ENCODE results near the gene MYORG.
A peak's percentile ranks its signal among the peaks of the same experiment; 100 is the strongest.

MYORG gene

GRCh38 chr9:34384368-34385165 is 7.9 kb upstream of the MYORG start:
- no peak for DNase-seq (ENCODE audit: low read depth in 2 of 2)

GRCh38 chr9:34383904-34384303 is 7.2 kb upstream of the MYORG start:
- DNase-seq (ENCODE audit: low read depth in 2 of 2): no peak

- no peak for DNase-seq (ENCODE audit: low read depth in 2 of 2)
Measured at GRCh38 chr9:34382879-34383278, 6.2 kb upstream of the MYORG start.

- no peak for DNase-seq (ENCODE audit: low read depth in 2 of 2)
Measured at GRCh38 chr9:34382054-34382453, 5.4 kb upstream of the MYORG start.

GRCh38 chr9:34381323-34381722 is 4.6 kb upstream of the MYORG start:
- DNase-seq (ENCODE audit: low read depth in 2 of 2): no peak

DNA sequence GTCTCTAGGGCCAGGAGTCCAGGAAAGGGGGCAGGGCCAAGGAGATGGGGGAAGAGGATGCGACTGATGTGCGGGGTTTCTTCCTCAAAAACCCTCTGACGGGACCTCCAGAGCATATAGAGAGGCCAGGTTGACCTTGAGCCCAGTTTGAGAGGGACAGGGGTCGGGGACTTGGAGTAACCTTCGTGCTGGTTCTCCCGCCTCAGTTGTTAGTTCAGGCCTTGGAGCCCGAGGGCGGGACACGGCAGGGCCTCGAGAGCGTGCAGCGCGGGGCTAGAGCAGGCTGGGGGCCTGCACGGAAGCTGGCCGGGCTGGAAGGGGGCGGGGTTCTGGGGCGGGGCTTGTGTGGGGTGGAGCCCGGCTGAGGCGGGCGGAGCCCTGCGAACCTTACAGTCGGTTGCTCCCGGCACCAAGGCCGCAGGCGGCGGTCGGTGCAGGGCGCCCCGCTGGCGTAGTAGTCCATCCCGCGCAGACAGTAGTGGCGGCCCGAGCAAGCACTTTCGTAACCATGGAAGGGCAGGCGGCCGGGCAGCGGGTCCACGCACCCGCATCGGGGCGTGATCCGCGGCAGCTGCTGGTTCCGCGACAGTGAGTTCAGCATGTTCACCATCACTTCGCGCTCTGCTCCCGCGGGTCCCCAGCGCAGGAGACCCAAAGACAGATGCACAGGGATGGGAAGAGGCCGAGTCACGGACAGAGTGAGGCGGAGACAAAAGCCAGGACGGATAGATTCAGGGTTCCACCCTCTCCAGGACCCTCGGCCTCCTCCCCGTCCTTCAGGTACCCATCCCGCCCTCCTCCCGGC is 4.0 kb upstream of the MYORG start:
- peak; percentile 71 to 76 for DNase-seq (ENCODE audit: low read depth in 2 of 2)

- DNase-seq (ENCODE audit: low read depth in 2 of 2): no peak
Measured at GRCh38 chr9:34380034-34380510, 3.4 kb upstream of the MYORG start.

- DNase-seq (ENCODE audit: low read depth in 2 of 2): peak; percentile 77 to 89
Measured at GRCh38 chr9:34379334-34380033, 2.8 kb upstream of the MYORG start.

DNA sequence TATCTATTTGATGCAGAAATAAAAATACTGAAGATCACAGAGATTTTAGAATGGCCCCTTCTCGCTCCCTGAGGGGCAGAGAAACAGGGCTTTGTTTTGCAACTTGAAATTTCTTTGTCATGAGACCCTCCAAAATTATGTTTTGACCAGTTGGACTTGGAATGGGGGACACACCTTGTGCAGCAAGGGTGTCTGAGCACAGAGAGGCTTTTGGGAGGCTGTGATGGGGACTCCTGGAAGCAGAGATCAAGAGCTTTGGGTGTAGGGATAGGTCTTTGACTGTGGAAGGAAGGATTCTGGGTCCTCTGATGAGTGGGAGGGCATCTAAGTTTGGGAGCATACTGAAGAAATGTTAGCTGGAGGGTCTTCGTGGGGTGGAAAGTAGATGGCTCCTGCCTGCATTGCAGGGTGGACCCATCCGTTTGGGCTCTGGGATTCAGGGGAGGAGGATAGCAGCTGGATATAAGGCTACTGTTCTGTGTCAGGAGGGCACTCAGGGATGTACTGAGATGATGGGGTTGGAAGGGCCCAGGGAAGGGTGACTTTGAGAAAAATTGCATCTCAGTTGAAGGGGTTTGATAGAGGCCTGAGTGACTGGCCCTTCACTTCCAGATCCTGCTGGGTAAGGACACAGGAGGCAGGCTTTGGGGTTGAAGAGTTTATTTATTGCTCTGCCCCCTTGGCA is 1.8 kb upstream of the MYORG start:
- DNase-seq (ENCODE audit: low read depth in 2 of 2): no peak

DNA sequence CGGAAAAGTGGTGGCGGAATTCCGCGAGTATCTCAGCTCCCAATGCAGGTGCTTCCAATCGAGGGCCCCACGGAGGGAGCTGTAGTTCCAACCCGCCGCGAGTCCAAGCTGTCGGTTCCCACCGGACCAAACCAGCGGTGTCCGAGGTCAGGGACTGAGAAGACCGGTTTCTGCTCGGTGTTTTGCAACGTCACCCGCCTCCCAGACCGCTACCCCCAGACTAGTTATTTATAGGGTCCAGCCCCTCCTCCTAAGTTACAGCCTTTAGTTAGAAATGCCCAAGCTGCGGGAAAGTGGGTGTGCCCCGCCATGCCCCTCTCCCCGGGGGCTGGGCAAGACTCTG is 677 bp upstream of the MYORG start:
- DNase-seq (ENCODE audit: low read depth in 2 of 2): no peak

- no peak for DNase-seq (ENCODE audit: low read depth in 2 of 2)
Measured at GRCh38 chr9:34375901-34376595, 650 bp downstream of the MYORG start.

- DNase-seq (ENCODE audit: low read depth in 2 of 2): no peak
Measured at GRCh38 chr9:34374905-34375552, 1.7 kb downstream of the MYORG start.

GRCh38 chr9:34374339-34374738 is 2.4 kb downstream of the MYORG start:
- DNase-seq (ENCODE audit: low read depth in 2 of 2): no peak

GRCh38 chr9:34373749-34374148 is 2.9 kb downstream of the MYORG start:
- no peak for DNase-seq (ENCODE audit: low read depth in 2 of 2)

- DNase-seq (ENCODE audit: low read depth in 2 of 2): no peak
Measured at GRCh38 chr9:34372467-34373011, 4.2 kb downstream of the MYORG start.

GRCh38 chr9:34371886-34372466 is 4.7 kb downstream of the MYORG start:
- no peak for DNase-seq (ENCODE audit: low read depth in 2 of 2)

GRCh38 chr9:34370970-34371880 is 5.5 kb downstream of the MYORG start:
- DNase-seq (ENCODE audit: low read depth in 2 of 2): no peak

DNA sequence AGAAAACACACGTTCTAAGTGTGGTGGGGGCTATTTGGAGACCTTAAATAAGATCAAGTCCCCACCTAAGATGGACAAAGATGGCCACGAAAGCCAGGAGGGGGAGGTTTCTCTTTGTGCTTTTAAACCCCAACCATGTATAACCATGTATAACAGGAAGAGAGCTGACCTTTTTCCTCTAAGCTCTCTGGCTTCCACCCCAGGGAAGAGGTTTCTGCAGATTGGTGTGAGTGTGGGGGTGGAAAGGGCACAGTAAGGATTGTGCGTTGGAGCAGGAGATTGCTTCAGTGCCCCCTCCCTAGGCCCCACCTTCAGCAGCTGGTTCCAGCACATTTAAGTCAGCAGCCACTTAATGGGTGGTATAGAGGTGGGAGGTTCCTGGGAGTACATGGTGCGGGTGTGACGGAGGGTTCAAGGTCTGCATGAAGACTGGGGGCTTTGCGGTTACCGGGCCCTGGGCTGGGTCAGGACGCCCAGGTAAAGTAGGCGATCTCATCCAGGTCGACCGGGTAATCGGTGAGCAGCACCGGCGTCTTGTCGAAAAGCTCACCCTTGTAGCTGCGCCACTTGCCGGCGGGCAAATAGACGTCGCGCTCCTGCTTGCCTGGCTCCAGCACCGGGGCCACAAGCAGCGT is 6.2 kb downstream of the MYORG start:
- no peak for DNase-seq (ENCODE audit: low read depth in 2 of 2)

DNA sequence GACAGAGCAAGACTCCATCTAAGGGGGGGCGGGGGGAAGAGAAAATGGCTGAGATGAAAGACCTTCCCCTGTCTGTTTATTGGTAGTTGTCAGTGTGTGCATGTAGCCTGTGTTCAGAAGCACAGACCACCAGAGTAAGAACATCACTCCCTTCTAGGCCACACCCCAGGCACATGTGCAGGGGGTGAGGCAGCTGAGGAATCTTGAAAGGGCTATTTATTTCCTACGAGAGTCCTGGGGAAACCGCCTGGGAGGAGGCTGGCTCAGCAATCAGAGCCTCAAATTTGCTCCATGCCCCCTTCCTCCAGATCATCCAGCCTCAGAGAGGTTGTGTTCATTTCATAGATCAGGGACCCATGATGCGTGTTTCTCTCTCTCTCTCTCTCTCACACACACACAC is 7.1 kb downstream of the MYORG start:
- no peak for DNase-seq (ENCODE audit: low read depth in 2 of 2)
